Tibial nerve (tissue), 4 donors: Measurements from ENCODE around the gene SUN2.

ENCODE experiments used
- CTCF ChIP-seq, 5 experiments: fragments of 200-600 bp in 3 of 5; fragments of 450-650 bp in 2 of 5; sonication (generic) in 3 of 5; IDR thresholded peaks; one replicate each; pipeline ENCODE4 v1.5.1; 2016 to 2019; ENCODE audit warnings: antibody characterized with exemption in 5 of 5, mild to moderate bottlenecking in 3 of 5, moderate library complexity in 2 of 5
- EP300 ChIP-seq, 2 donors: sonication (generic); formaldehyde crosslinking; IDR thresholded peaks; one replicate each; pipeline ENCODE4 v1.6.1; 2017; ENCODE audit warnings: antibody characterized with exemption in 2 of 2, mild to moderate bottlenecking in 1 of 2
- POLR2A ChIP-seq, 2 donors: fragments of 450-650 bp; IDR thresholded peaks; one replicate each; pipeline ENCODE4 v1.6.1; 2017; ENCODE audit warnings: antibody characterized with exemption in 2 of 2, mild to moderate bottlenecking in 2 of 2, moderate library complexity in 2 of 2

GRCh38 chr22:38706101-38706900, 49.5 kb downstream of the SUN2 start:
- TF ChIP-seq CTCF (IDR thresholded peaks at IDR 0.05) (no peak), EP300 (IDR thresholded peaks at IDR 0.05) (peak in 1 of 2 donors; percentile 18), POLR2A (IDR thresholded peaks at IDR 0.05) (no peak)
